B cell (primary cell): ENCODE measurements around the gene HMGCL. TPM values are rescaled to one million over a fixed set of nuclear protein-coding genes. Genes with fewer than 3 reads are reported as not detected.

Experiments
- ATAC-seq: fragments of 200-7000 bp; cut with Tn5 transposase; one replicate; pipeline ENCODE4 v1.10.0; 2021; ENCODE audit warnings: low read depth, mild to moderate bottlenecking, moderate number of reproducible peaks, moderate library complexity
- CTCF ChIA-PET: fragments of 350-600 bp; sonication (Branson Sonifier 250); formaldehyde crosslinking; loops from one replicate; lab custom pipeline; 2021; ENCODE audit warnings: antibody characterized with exemption, inconsistent platforms; lab: Charles Lee
- POLR2A ChIA-PET: fragments of 350-600 bp; sonication (Branson Sonifier 250); formaldehyde crosslinking; loops from one replicate; lab custom pipeline; 2021; ENCODE audit warnings: antibody characterized with exemption; lab: Charles Lee
- DNase-seq: peaks from one replicate; pipeline ENCODE4 v3.0.0; 2013
- H2AFZ ChIP-seq: 2 replicates; pipeline ENCODE4 v1.6.1; 2012; ENCODE audit warnings: mild to moderate bottlenecking, low read depth, low read length; ENCODE audit not compliant: insufficient read depth, poor library complexity, severe bottlenecking
- H3K27ac ChIP-seq, 2 donors: 1 replicate in 1 of 2; 2 replicates in 1 of 2; pipeline ENCODE4 v1.5.1; 2012 to 2013; ENCODE audit warnings: low read length in 2 of 2, mild to moderate bottlenecking in 2 of 2, moderate library complexity in 1 of 2
- H3K27me3 ChIP-seq, 4 experiments: fragments of 200-600 bp in 1 of 4; sonication (generic) in 1 of 4; replicated peaks in 1 of 4; 1 replicate in 2 of 4; 2 replicates in 2 of 4; pipeline versions ENCODE4 v1.6.1 to v1.7.0; 2013 to 2016; ENCODE audit warnings: low read length in 3 of 4, mild to moderate bottlenecking in 2 of 4, mixed read lengths in 1 of 4, moderate library complexity in 1 of 4; ENCODE audit not compliant: insufficient read depth in 4 of 4, control insufficient read depth in 3 of 4; ENCODE audit errors: control extremely low read depth in 1 of 4
- H3K36me3 ChIP-seq, 2 experiments: replicated peaks in 1 of 2; 1 replicate in 1 of 2; 2 replicates in 1 of 2; pipeline versions ENCODE4 v1.6.1 to v1.7.1; 2013; ENCODE audit warnings: low read length in 1 of 2; ENCODE audit not compliant: insufficient read depth in 2 of 2, control insufficient read depth in 1 of 2; ENCODE audit errors: control extremely low read depth in 1 of 2, extremely low read depth in 1 of 2
- H3K4me1 ChIP-seq, 2 donors: fragments of 200-600 bp in 1 of 2; sonication (generic) in 1 of 2; 1 replicate in 1 of 2; 2 replicates in 1 of 2; pipeline versions ENCODE4 v1.5.1 to v1.6.1; 2013 to 2017; ENCODE audit warnings: low read length in 2 of 2; ENCODE audit not compliant: control insufficient read depth in 2 of 2, insufficient read depth in 2 of 2
- H3K4me2 ChIP-seq: replicated peaks from 2 replicates; pipeline ENCODE3; 2012; ENCODE audit warnings: mild to moderate bottlenecking, low read depth, low read length; ENCODE audit not compliant: poor library complexity, severe bottlenecking
- H3K4me3 ChIP-seq, 5 experiments: fragments of 200-600 bp in 1 of 5; sonication (generic) in 1 of 5; 1 replicate in 3 of 5; 2 replicates in 2 of 5; pipeline versions ENCODE4 v1.5.1 to v1.7.0; 2011 to 2016; ENCODE audit warnings: low read length in 4 of 5, mild to moderate bottlenecking in 4 of 5, low read depth in 2 of 5, control low read depth in 1 of 5, moderate library complexity in 1 of 5; ENCODE audit not compliant: insufficient read depth in 1 of 5; ENCODE audit errors: control extremely low read depth in 1 of 5, extremely low read depth in 1 of 5
- H3K79me2 ChIP-seq: fragments of 200-600 bp; sonication (generic); one replicate; pipeline ENCODE4 v1.6.0; 2016; ENCODE audit warnings: low read length; ENCODE audit not compliant: control insufficient read depth, insufficient read depth
- H3K9ac ChIP-seq: fragments of 200-600 bp; sonication (generic); 2 replicates; pipeline ENCODE4 v1.6.1; 2017; ENCODE audit warnings: mild to moderate bottlenecking, low read length, moderate library complexity
- H3K9me3 ChIP-seq, 3 donors: one replicate each; pipeline versions ENCODE4 v1.6.1 to v1.7.1; 2013; ENCODE audit warnings: low read length in 2 of 3; ENCODE audit not compliant: control insufficient read depth in 2 of 3, insufficient read depth in 1 of 3; ENCODE audit errors: control extremely low read depth in 1 of 3
- H4K20me1 ChIP-seq: 2 replicates; pipeline ENCODE4 v1.6.0; 2012; ENCODE audit warnings: mild to moderate bottlenecking, low read length; ENCODE audit not compliant: insufficient read depth, control insufficient read depth, poor library complexity, severe bottlenecking
- H3K27ac Mint-ChIP-seq: one replicate; pipeline ENCODE4 v1.8.0; 2021; ENCODE audit warnings: mixed read lengths
- H3K27me3 Mint-ChIP-seq: one replicate; pipeline ENCODE4 v1.8.0; 2021; ENCODE audit warnings: mixed read lengths
- H3K4me1 Mint-ChIP-seq: one replicate; pipeline ENCODE4 v1.8.0; 2021; ENCODE audit warnings: mixed read lengths
- H3K4me3 Mint-ChIP-seq: one replicate; pipeline ENCODE4 v1.8.0; 2021; ENCODE audit warnings: mixed read lengths
- H3K9me3 Mint-ChIP-seq: one replicate; pipeline ENCODE4 v1.8.0; 2022; ENCODE audit warnings: mixed read lengths; ENCODE audit not compliant: insufficient read depth
- EZH2 ChIP-seq: IDR thresholded peaks from 2 replicates; pipeline ENCODE4 v1.6.1; 2012; ENCODE audit warnings: borderline replicate concordance, low read depth, mild to moderate bottlenecking, moderate library complexity, low read length; ENCODE audit not compliant: insufficient read depth, poor library complexity, severe bottlenecking
- WGBS: methylation state at CpG from one replicate; pipeline ENCODE4 v1.1.5; 2013; ENCODE audit warnings: missing lambda C conversion rate; ENCODE audit not compliant: insufficient coverage; 5-methylcytosine and 5-hydroxymethylcytosine counted together
- intact Hi-C: fragments of 100-400 bp; cut with micrococcal nuclease; formaldehyde crosslinking; loops from one replicate; pipeline ENCODE4 v1.10.0; 2022
- polyA plus RNA-seq: library from polyadenylated mRNA; depleted of rRNA; stranded (reverse); fragments of >200 nt; gene quantifications from 2 replicates; pipeline ENCODE4 v1.2.3, GENCODE V29; 2012
- total RNA-seq, 2 donors: library from RNA; stranded (reverse); fragments of 120-200 nt in 1 of 2; gene quantifications; 1 replicate in 1 of 2; 2 replicates in 1 of 2; pipeline versions ENCODE4 v1.2.3 to v1.2.4, GENCODE V29; 2013 to 2022
- TF ChIP-seq, protein P1 (sequence below): fragments of 200-600 bp; IDR thresholded peaks from one replicate; pipeline ENCODE4 v1.8.0; 2022; ENCODE audit warnings: antibody characterized with exemption, mild to moderate bottlenecking

Gene HMGCL
- total and polyA plus RNA-seq, 2 donors (not counting 1 experiment from before 2014, with no cell fraction given) = 18.5 to 35.9 TPM

DNA sequence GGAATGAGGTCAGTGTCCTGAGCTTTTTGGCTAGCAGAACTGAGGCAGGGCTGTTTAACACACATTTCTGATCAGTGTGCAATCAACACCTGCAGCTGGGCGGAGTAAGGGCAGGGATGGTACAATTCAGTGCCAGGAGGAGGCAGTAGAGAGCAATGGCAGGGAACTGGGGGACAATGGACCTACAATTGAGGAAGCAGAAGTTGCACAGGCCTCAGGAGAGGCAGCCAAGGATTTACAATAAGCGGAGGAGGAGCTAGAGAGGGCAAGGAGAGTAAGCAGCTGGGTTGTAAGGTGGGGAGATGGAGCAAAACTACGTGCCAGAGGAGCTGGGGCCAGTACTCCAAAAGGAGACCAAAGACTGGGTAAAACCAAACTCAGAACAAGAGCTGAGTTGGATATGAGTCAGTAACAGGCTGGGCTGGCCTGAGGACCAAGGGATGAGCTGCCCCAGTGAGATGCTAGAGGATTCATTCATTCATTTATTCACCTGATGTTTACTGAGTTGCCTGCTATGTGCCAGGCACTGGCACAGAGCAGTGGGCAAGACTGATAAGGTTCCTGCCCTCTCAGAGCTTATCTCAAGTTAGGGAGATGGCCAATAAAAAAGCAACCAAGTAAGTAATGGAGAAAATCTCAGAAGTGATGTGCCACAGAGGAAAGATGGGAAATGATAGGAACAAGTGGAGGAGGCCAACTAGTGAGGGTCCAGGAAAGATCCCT is 14.2 kb downstream of the HMGCL start:
- CTCF ChIA-PET = interaction anchor here (0.7 to 6.8 kb wide), 51 partner anchors 9 to 607 kb away, joined by 3 to 199 read pairs (median 6); partner anchors contain the start of genes CNR2, FUCA1, GALE and HMGCL

More for the DNA sequence above, 14.2 kb downstream of the HMGCL start:
- TF ChIP-seq EZH2 = no peak
- TF ChIP-seq, protein P1, sequence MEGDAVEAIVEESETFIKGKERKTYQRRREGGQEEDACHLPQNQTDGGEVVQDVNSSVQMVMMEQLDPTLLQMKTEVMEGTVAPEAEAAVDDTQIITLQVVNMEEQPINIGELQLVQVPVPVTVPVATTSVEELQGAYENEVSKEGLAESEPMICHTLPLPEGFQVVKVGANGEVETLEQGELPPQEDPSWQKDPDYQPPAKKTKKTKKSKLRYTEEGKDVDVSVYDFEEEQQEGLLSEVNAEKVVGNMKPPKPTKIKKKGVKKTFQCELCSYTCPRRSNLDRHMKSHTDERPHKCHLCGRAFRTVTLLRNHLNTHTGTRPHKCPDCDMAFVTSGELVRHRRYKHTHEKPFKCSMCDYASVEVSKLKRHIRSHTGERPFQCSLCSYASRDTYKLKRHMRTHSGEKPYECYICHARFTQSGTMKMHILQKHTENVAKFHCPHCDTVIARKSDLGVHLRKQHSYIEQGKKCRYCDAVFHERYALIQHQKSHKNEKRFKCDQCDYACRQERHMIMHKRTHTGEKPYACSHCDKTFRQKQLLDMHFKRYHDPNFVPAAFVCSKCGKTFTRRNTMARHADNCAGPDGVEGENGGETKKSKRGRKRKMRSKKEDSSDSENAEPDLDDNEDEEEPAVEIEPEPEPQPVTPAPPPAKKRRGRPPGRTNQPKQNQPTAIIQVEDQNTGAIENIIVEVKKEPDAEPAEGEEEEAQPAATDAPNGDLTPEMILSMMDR = peak; percentile 83
- H2AFZ ChIP-seq = peak overlapping the region; percentile 35
- 15% methylated on average over 2 of the region's 3 CpGs for WGBS
- H3K79me2 ChIP-seq = no peaks in the 10 kb centered on the region
- Mint-ChIP-seq H3K27ac (peak overlapping the region; percentile 56), H3K4me1 (peaks cover 26% of the 10 kb centered on the region), H3K4me3 (no peak overlapping the region), H3K9me3 (no peaks in the 10 kb centered on the region), H3K27me3 (no peaks in the 10 kb centered on the region)
- intact Hi-C loops = loop anchor here (1.0 to 5.0 kb wide), 3 partner anchors 28 to 43 kb away; partner anchors contain the start of gene PITHD1
- peak overlapping the region; percentile 43 for H3K4me2 ChIP-seq
- no peak overlapping the region for H3K9ac ChIP-seq
- peak overlapping the region; percentile 16 to 35 for H3K27ac ChIP-seq
- peak; percentile 84 for ATAC-seq
- no peaks in the 10 kb centered on the region for H4K20me1 ChIP-seq
- DNase-seq = peak; percentile 88
- no peaks in the 10 kb centered on the region for H3K27me3 ChIP-seq
- H3K4me1 ChIP-seq = peaks cover 18 to 21% of the 10 kb centered on the region in 2 donors
- H3K4me3 ChIP-seq = no peak overlapping the region
- H3K9me3 ChIP-seq = no peaks in the 10 kb centered on the region
- peaks cover 4 to 39% of the 10 kb centered on the region in 2 experiments for H3K36me3 ChIP-seq
- POLR2A ChIA-PET = interaction anchor here (0.6 to 1.9 kb wide), 9 partner anchors 14 to 106 kb away, joined by 3 to 9 read pairs (median 4); partner anchors contain the start of genes FUCA1 and HMGCL
